A549 (cell line): Measurements from ENCODE around the gene MEAK7. TPM values are rescaled to one million over a fixed set of nuclear protein-coding genes. Genes with fewer than 3 reads are reported as not detected.

Source experiments
- ATAC-seq, 2 experiments: fragments of 200-7000 bp in 1 of 2; fragments of >200 bp in 1 of 2; cut with Nextera tagmentation in 1 of 2; cut with Tn5 transposase in 1 of 2; 3 replicates each; pipeline versions ENCODE4 v1.8.0 to v1.9.1; 2018 to 2020; ENCODE audit warnings: mild to moderate bottlenecking in 1 of 2, moderate library complexity in 1 of 2
- CTCF ChIA-PET: fragments of 300-600 bp; sonication (Branson Sonifier 250); formaldehyde crosslinking; extraction: SDS; loops from one replicate; lab custom pipeline; 2021; ENCODE audit warnings: antibody characterized with exemption, inconsistent platforms; lab: Yijun Ruan, JAX
- POLR2A ChIA-PET: fragments of 350-600 bp; formaldehyde crosslinking; extraction: SDS; loops from one replicate; lab custom pipeline; 2021; ENCODE audit warnings: antibody characterized with exemption, inconsistent platforms; lab: Yijun Ruan, JAX
- DNase-seq, 2 experiments: peaks; one replicate each; pipeline versions ENCODE4 v3.0.0 to v3.0.0-alpha.2; 2011 to 2016; ENCODE audit warnings: low read depth in 1 of 2, low spot score in 1 of 2
- FAIRE-seq: peaks from 2 replicates; lab custom pipeline; 2011; peaks lifted over from hg19 to GRCh38; lab: Jason Lieb, UNC
- H3K27ac ChIP-seq, 2 experiments: fragments of >200 bp; sonication (Bioruptor Twin); formaldehyde crosslinking; 3 replicates each; pipeline ENCODE4 v1.5.1; 2016 to 2017
- H3K4me1 ChIP-seq: fragments of >200 bp; sonication (Bioruptor Twin); formaldehyde crosslinking; 3 replicates; pipeline ENCODE4 v1.6.1; 2016
- H3K4me2 ChIP-seq: fragments of >200 bp; sonication (Bioruptor Twin); formaldehyde crosslinking; 3 replicates; pipeline ENCODE4 v1.6.1; 2016
- H3K4me3 ChIP-seq: fragments of >200 bp; sonication (Bioruptor Twin); formaldehyde crosslinking; 3 replicates; pipeline ENCODE4 v1.5.1; 2016
- H3K9me3 ChIP-seq: fragments of >200 bp; sonication (Bioruptor Twin); formaldehyde crosslinking; 3 replicates; pipeline ENCODE4 v1.6.1; 2016
- ATOH8 ChIP-seq: fragments of 250-450 bp; sonication (Bioruptor Pico); IDR thresholded peaks from 2 replicates; pipeline ENCODE4 v1.5.0; 2020; ENCODE audit warnings: low read depth, mild to moderate bottlenecking, moderate library complexity
- BCL3 ChIP-seq: fragments of >200 bp; sonication (Bioruptor Twin); formaldehyde crosslinking; IDR thresholded peaks from 3 replicates; pipeline ENCODE4 v1.6.1; 2016
- CBX8 ChIP-seq: fragments of 200-600 bp; sonication (generic); IDR thresholded peaks from 2 replicates; pipeline ENCODE4 v1.6.1; 2016
- CTCF ChIP-seq: fragments of >200 bp; sonication (Bioruptor Twin); formaldehyde crosslinking; IDR thresholded peaks from 3 replicates; pipeline ENCODE4 v1.5.1; 2016
- FOSB ChIP-seq: fragments of 250-450 bp; sonication (Bioruptor Pico); IDR thresholded peaks from 2 replicates; pipeline ENCODE4 v1.5.0; 2020; ENCODE audit warnings: mild to moderate bottlenecking, moderate library complexity
- FOSL2 ChIP-seq, 2 experiments: fragments of 450-650 bp in 1 of 2; fragments of >200 bp in 1 of 2; sonication (Bioruptor Twin) in 1 of 2; formaldehyde crosslinking; IDR thresholded peaks; 2 replicates each; pipeline versions ENCODE4 v1.5.0 to v1.6.1; 2016 to 2020; ENCODE audit warnings: mild to moderate bottlenecking in 1 of 2, moderate library complexity in 1 of 2
- FOXS1 ChIP-seq: fragments of 250-450 bp; sonication (Bioruptor Pico); IDR thresholded peaks from 2 replicates; pipeline ENCODE4 v1.5.0; 2020; ENCODE audit warnings: mild to moderate bottlenecking, moderate library complexity
- NFE2L2 ChIP-seq: fragments of 150-350 bp; conservative IDR thresholded peaks from 2 replicates; pipeline ENCODE4 v1.6.1; 2014; ENCODE audit warnings: low read length
- RAD21 ChIP-seq, 2 experiments: fragments of >200 bp in 1 of 2; sonication (Bioruptor Twin) in 1 of 2; formaldehyde crosslinking in 1 of 2; IDR thresholded peaks in 1 of 2; conservative IDR thresholded peaks in 1 of 2; 2 replicates in 1 of 2; 3 replicates in 1 of 2; pipeline ENCODE4 v1.6.1; 2012 to 2018; ENCODE audit warnings: inconsistent platforms in 1 of 2
- REST ChIP-seq: fragments of 200-600 bp; sonication (generic); IDR thresholded peaks from 2 replicates; pipeline ENCODE4 v1.6.1; 2016; ENCODE audit warnings: antibody characterized with exemption, mild to moderate bottlenecking, moderate library complexity
- RNF2 ChIP-seq: fragments of 200-600 bp; sonication (generic); IDR thresholded peaks from 2 replicates; pipeline ENCODE4 v1.6.1; 2016; ENCODE audit warnings: low read depth, mild to moderate bottlenecking, antibody characterized with exemption, moderate library complexity, borderline replicate concordance
- USF2 ChIP-seq: fragments of 450-650 bp; IDR thresholded peaks from 2 replicates; pipeline ENCODE4 v1.6.1; 2014; ENCODE audit warnings: antibody characterized with exemption
- ZSCAN20 ChIP-seq: fragments of 250-450 bp; sonication (Bioruptor Pico); IDR thresholded peaks from 2 replicates; pipeline ENCODE4 v1.8.0; 2022; ENCODE audit warnings: mild to moderate bottlenecking, moderate library complexity
- WGBS: methylation state at CpG from one replicate; pipeline ENCODE4 v1.1.6; 2017; ENCODE audit errors: missing lambda C conversion rate; 5-methylcytosine and 5-hydroxymethylcytosine counted together
- polyA plus RNA-seq, 4 experiments: library from polyadenylated mRNA; depleted of rRNA in 3 of 4; stranded (reverse); fragments of >200 nt; fragmentation: RNase III in 1 of 4; extraction: RNeasy Plus Mini Kit Qiagen cat#74134 plus additional on column Dnase treatment in 1 of 4; gene quantifications; 2 replicates in 3 of 4; 3 replicates in 1 of 4; pipeline ENCODE4 v1.2.3, GENCODE V29; 2011 to 2017

Gene MEAK7
- polyA plus RNA-seq, 2 of the 4 experiments (the other 2 are of a cell fraction): 26.2 to 30.5 TPM

GRCh38 chr16:84497418-84498222, 6.8 kb downstream of the MEAK7 start:
- DNase-seq (no peak), FAIRE-seq (no peak), ATAC-seq (no peak)
- peaks cover 38% of the 10 kb centered on the region for H3K4me1 ChIP-seq
- no peak overlapping the region for H3K4me2 ChIP-seq
- WGBS: 88% methylated on average over 18 of the region's 18 CpGs
- no peak overlapping the region for H3K4me3 ChIP-seq
- H3K27ac ChIP-seq: no peak overlapping the region
- ChIA-PET POLR2A (no interaction called here), CTCF (interaction anchor here (1.0 to 7.0 kb wide), 4 partner anchors 9 to 220 kb away, joined by 3 to 70 read pairs (median 11); no protein-coding TSS in a partner anchor)
- no peaks in the 10 kb centered on the region for H3K9me3 ChIP-seq
- TF ChIP-seq FOSL2 (IDR thresholded peaks at IDR 0.05) (no peak), FOSL2 (CRISPR knock-in tag; IDR thresholded peaks at IDR 0.05) (no peak), NFE2L2 (no peak), RAD21 (conservative IDR thresholded peaks at IDR 0.05 in 1 of 2, IDR thresholded peaks at IDR 0.05 in 1 of 2) (no peak), FOSB (CRISPR knock-in tag) (no peak), USF2 (no peak), FOXS1 (CRISPR knock-in tag) (no peak)
- TF ChIP-seq, all 56 proteins: peak for 0

GRCh38 chr16:84496991-84497390, 7.5 kb downstream of the MEAK7 start:
- Histone ChIP-seq H3K4me2 (no peak overlapping the region), H3K4me1 (peaks cover 32% of the 10 kb centered on the region), H3K27ac (no peak overlapping the region), H3K9me3 (no peaks in the 10 kb centered on the region), H3K4me3 (no peak overlapping the region)
- 98% methylated on average over 3 of the region's 3 CpGs for WGBS
- no peak for TF ChIP-seq ATOH8 (CRISPR knock-in tag)
- TF ChIP-seq CBX8: no peak
- TF ChIP-seq BCL3: no peak
- no peak for TF ChIP-seq REST
- no peak for TF ChIP-seq RNF2
- no peak for TF ChIP-seq CTCF
- no peak for TF ChIP-seq ZSCAN20 (CRISPR knock-in tag)
- TF ChIP-seq RAD21 (conservative IDR thresholded peaks at IDR 0.05 in 1 of 2, IDR thresholded peaks at IDR 0.05 in 1 of 2): no peak
- ATAC-seq (no peak), DNase-seq (no peak), FAIRE-seq (no peak)
- CTCF ChIA-PET: interaction anchor here (0.6 to 7.0 kb wide), 5 partner anchors 9 to 220 kb away, joined by 3 to 70 read pairs (median 17); no protein-coding TSS in a partner anchor
- POLR2A ChIA-PET: no interaction called here
